DOHH2 (cell line): ENCODE data around the gene ACSF2.
A peak's percentile ranks its signal among the peaks of the same experiment; 100 is the strongest.

Source experiments
- H3F3A ChIP-seq: fragments of 200-600 bp; sonication (generic), shearing (Covaris generic); 2 replicates; pipeline ENCODE4 v1.6.0; 2016; ENCODE audit warnings: antibody characterized with exemption, mild to moderate bottlenecking; ENCODE audit not compliant: control insufficient read depth, insufficient read depth
- H3K27ac ChIP-seq: fragments of 200-600 bp; sonication (generic); 2 replicates; pipeline ENCODE4 v1.5.1; 2014; ENCODE audit warnings: low read depth, mild to moderate bottlenecking, low read length, moderate library complexity
- H3K27me3 ChIP-seq: fragments of 200-600 bp; sonication (generic); 2 replicates; pipeline ENCODE4 v1.6.1; 2014; ENCODE audit warnings: mild to moderate bottlenecking, low read length, mixed read lengths; ENCODE audit not compliant: control insufficient read depth
- H3K36me3 ChIP-seq: fragments of 200-600 bp; sonication (generic); 2 replicates; pipeline ENCODE4 v1.6.1; 2014; ENCODE audit warnings: mild to moderate bottlenecking, low read length, moderate library complexity, mixed read lengths; ENCODE audit not compliant: control insufficient read depth
- H3K4me1 ChIP-seq: fragments of 200-600 bp; sonication (generic); 2 replicates; pipeline ENCODE4 v1.6.1; 2014; ENCODE audit warnings: mild to moderate bottlenecking, low read length, mixed read lengths; ENCODE audit not compliant: control insufficient read depth
- H3K4me2 ChIP-seq: fragments of 200-600 bp; sonication (generic); 2 replicates; pipeline ENCODE4 v1.6.0; 2014; ENCODE audit warnings: mild to moderate bottlenecking, low read length, moderate library complexity
- H3K4me3 ChIP-seq: fragments of 200-600 bp; sonication (generic); 2 replicates; pipeline ENCODE4 v1.5.1; 2014; ENCODE audit warnings: mild to moderate bottlenecking, low read length, mixed read lengths
- H3K79me2 ChIP-seq: fragments of 200-600 bp; sonication (generic); 2 replicates; pipeline ENCODE4 v1.6.1; 2014; ENCODE audit warnings: mild to moderate bottlenecking, low read length, mixed read lengths; ENCODE audit not compliant: control insufficient read depth
- H3K9me2 ChIP-seq: fragments of 200-600 bp; sonication (generic); replicated peaks from 2 replicates; pipeline ENCODE4 v1.6.1; 2014; ENCODE audit warnings: mild to moderate bottlenecking, low read length, mixed read lengths; ENCODE audit not compliant: control insufficient read depth
- H3K9me3 ChIP-seq: fragments of 200-600 bp; sonication (generic); 2 replicates; pipeline ENCODE4 v1.6.1; 2014; ENCODE audit warnings: antibody characterized with exemption, low read length, mixed read lengths; ENCODE audit not compliant: control insufficient read depth, insufficient read depth
- H4K20me1 ChIP-seq: fragments of 200-600 bp; sonication (generic); 2 replicates; pipeline ENCODE4 v1.6.0; 2014; ENCODE audit warnings: low read depth, mild to moderate bottlenecking, antibody characterized with exemption, low read length, moderate library complexity; ENCODE audit not compliant: control insufficient read depth, insufficient read depth
- CTCF ChIP-seq: fragments of 200-600 bp; sonication (generic); IDR thresholded peaks from one replicate; pipeline ENCODE4 v1.5.1; 2014; ENCODE audit warnings: antibody characterized with exemption, mild to moderate bottlenecking, low read depth, low read length; ENCODE audit not compliant: poor library complexity, severe bottlenecking
- EZH2phosphoT487 ChIP-seq: fragments of 200-600 bp; sonication (generic); IDR thresholded peaks from 2 replicates; pipeline ENCODE4 v1.6.1; 2017; ENCODE audit warnings: borderline replicate concordance, mild to moderate bottlenecking, antibody characterized with exemption, low read length, moderate library complexity, mixed read lengths

Gene ACSF2

GRCh38 chr17:50505591-50506130 lies 79.6 kb downstream of the ACSF2 start:
- Histone ChIP-seq H3K36me3 (no peaks in the 10 kb centered on the region), H3K4me3 (no peak overlapping the region), H4K20me1 (no peaks in the 10 kb centered on the region), H3K9me3 (no peaks in the 10 kb centered on the region), H3F3A (peaks cover 16% of the 10 kb centered on the region), H3K4me1 (peaks cover 65% of the 10 kb centered on the region), H3K4me2 (peak overlapping the region; percentile 65; the same call in 1 of the 2 replicates), H3K79me2 (peaks cover 4% of the 10 kb centered on the region; the same call in 1 of the 2 replicates), H3K27ac (no peak overlapping the region), H3K9me2 (no peaks in the 10 kb centered on the region), H3K27me3 (no peaks in the 10 kb centered on the region)
- TF ChIP-seq EZH2phosphoT487 (no peak), CTCF (no peak)

GRCh38 chr17:50506298-50506697 lies 80.3 kb downstream of the ACSF2 start:
- H3K27me3 ChIP-seq = no peaks in the 10 kb centered on the region
- no peaks in the 10 kb centered on the region for H4K20me1 ChIP-seq
- TF ChIP-seq CTCF (no peak), EZH2phosphoT487 (no peak)
- peaks cover 68% of the 10 kb centered on the region for H3K4me1 ChIP-seq
- H3K36me3 ChIP-seq = no peaks in the 10 kb centered on the region
- no peaks in the 10 kb centered on the region for H3K9me2 ChIP-seq
- H3K4me3 ChIP-seq = no peak overlapping the region
- peaks cover 4% of the 10 kb centered on the region; the same call in 1 of the 2 replicates for H3K79me2 ChIP-seq
- H3K4me2 ChIP-seq = no peak overlapping the region
- no peak overlapping the region for H3K27ac ChIP-seq
- H3F3A ChIP-seq = peaks cover 14% of the 10 kb centered on the region
- H3K9me3 ChIP-seq = no peaks in the 10 kb centered on the region

GRCh38 chr17:50507871-50508572 lies 82.0 kb downstream of the ACSF2 start, which contains the start of gene MYCBPAP:
TSS of gene MYCBPAP (plus strand) at chr17:50508439. CDS start at chr17:50508675, 236 bp downstream.
- TF ChIP-seq CTCF = no peak
- no peak for TF ChIP-seq EZH2phosphoT487
- no peaks in the 10 kb centered on the region for H3K9me3 ChIP-seq
- peaks cover 4% of the 10 kb centered on the region; the same call in 1 of the 2 replicates for H3K79me2 ChIP-seq
- peak within 1 kb of the TSS; percentile 83 for H3K4me2 ChIP-seq
- no peaks in the 10 kb centered on the region for H3K36me3 ChIP-seq
- peak within 1 kb of the TSS; percentile 79 for H3K4me3 ChIP-seq
- H3K4me1 ChIP-seq = peaks cover 58% of the 10 kb centered on the region
- H3K27me3 ChIP-seq = no peaks in the 10 kb centered on the region
- H3F3A ChIP-seq = peaks cover 14% of the 10 kb centered on the region
- H3K9me2 ChIP-seq = no peaks in the 10 kb centered on the region
- no peaks in the 10 kb centered on the region for H4K20me1 ChIP-seq
- 0 out of 2 replicates have a peak within 1 kb of the TSS, but pooled peaks have one; percentile 16 for H3K27ac ChIP-seq
